MCF 10A (cell line): Measurements from ENCODE around the gene TRPC4AP. TPM values are rescaled to one million over a fixed set of nuclear protein-coding genes. Genes with fewer than 3 reads are reported as not detected.

ENCODE experiments used
- BruUV-seq: library from RNA; stranded (reverse); fragments of 400-500 nt; replicated peaks from 2 replicates; lab custom pipeline; 2021; lab: Mats Ljungman, UMichigan
- CTCF ChIA-PET: fragments of 300-600 bp; sonication (Branson Sonifier 250); formaldehyde crosslinking; extraction: SDS; loops from one replicate; lab custom pipeline; 2021; ENCODE audit warnings: antibody characterized with exemption, inconsistent platforms; lab: Yijun Ruan, JAX
- POLR2A ChIA-PET: fragments of 300-600, 350-650 bp; sonication (Branson Sonifier 250); formaldehyde crosslinking; extraction: SDS; loops from one replicate; lab custom pipeline; 2020; ENCODE audit warnings: antibody characterized with exemption, inconsistent platforms; lab: Yijun Ruan, JAX
- DNase-seq: peaks from one replicate; pipeline ENCODE4 v3.0.0-alpha.2; 2018; ENCODE audit not compliant: unreplicated experiment
- H3K27ac Mint-ChIP-seq: one replicate; pipeline ENCODE4 v1.8.0; 2022; ENCODE audit warnings: mild to moderate bottlenecking, low read depth, mixed read lengths; ENCODE audit not compliant: unreplicated experiment
- H3K27me3 Mint-ChIP-seq: one replicate; pipeline ENCODE4 v1.8.0; 2022; ENCODE audit warnings: mixed read lengths; ENCODE audit not compliant: insufficient read depth, unreplicated experiment
- H3K36me3 Mint-ChIP-seq: one replicate; pipeline ENCODE4 v1.8.0; 2022; ENCODE audit warnings: mild to moderate bottlenecking, moderate library complexity, mixed read lengths; ENCODE audit not compliant: insufficient read depth, unreplicated experiment
- H3K4me1 Mint-ChIP-seq: one replicate; pipeline ENCODE4 v1.8.0; 2022; ENCODE audit warnings: mixed read lengths; ENCODE audit not compliant: insufficient read depth, unreplicated experiment
- H3K4me3 Mint-ChIP-seq: one replicate; pipeline ENCODE4 v1.8.0; 2022; ENCODE audit warnings: mild to moderate bottlenecking, moderate library complexity, mixed read lengths; ENCODE audit not compliant: unreplicated experiment
- H3K9me3 Mint-ChIP-seq: one replicate; pipeline ENCODE4 v1.8.0; 2022; ENCODE audit warnings: mixed read lengths; ENCODE audit not compliant: unreplicated experiment
- CTCF ChIP-seq: fragments of 200-600 bp; IDR thresholded peaks from one replicate; pipeline ENCODE4 v1.8.0; 2022; ENCODE audit warnings: antibody characterized with exemption, mild to moderate bottlenecking; ENCODE audit not compliant: unreplicated experiment
- intact Hi-C: fragments of 100-400 bp; cut with micrococcal nuclease; formaldehyde crosslinking; loops from 2 replicates; pipeline ENCODE4 v1.14.1; 2022
- total RNA-seq: library from RNA; stranded (reverse); gene quantifications from 2 replicates; pipeline ENCODE4 v1.2.3, GENCODE V29; 2022

TRPC4AP gene
- total RNA-seq, 1 experiment from 2014 or later, result 51.8 TPM

DNA sequence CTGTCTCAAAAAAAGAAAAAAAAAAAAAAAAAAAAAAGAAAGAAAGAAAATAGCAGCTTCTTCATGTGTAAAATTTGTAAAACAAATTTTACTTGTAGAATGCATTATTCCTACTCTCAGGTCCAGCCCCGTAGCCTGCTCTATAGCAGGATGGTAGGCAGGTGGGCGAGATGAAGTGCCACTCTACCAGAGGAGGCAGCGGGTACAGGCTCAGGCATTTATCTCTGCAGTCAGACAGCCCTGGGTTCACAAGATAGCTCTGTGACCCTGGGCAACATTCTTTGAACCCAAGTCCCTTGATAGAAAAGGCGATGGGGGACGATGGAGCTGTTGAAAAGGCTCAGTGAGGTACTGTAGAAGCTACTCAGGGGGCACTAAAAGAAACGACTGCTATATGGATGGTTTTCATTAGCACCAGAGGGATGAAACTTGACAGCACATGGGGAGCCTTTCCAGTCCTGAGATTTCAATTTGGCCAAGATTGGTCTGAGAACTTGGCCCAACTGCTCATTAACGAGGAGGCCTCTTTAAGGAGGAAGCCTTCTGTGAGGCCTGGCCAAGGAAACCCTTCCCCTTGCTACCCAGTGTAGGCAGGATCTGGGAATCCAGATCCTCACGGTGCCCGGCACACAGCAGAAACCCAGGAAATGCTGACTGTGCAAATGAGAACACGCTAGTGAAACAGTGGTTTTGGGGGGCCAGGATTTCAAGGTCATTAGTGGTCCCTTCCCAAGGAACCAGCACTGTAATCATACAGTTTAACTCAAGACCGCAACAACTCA lies 73.8 kb downstream of the TRPC4AP start:
- Mint-ChIP-seq H3K4me1 (peaks cover 5% of the 10 kb centered on the region), H3K36me3 (peaks cover 59% of the 10 kb centered on the region)
- CTCF ChIA-PET, result interaction anchor here (0.5 to 1.1 kb wide), 4 partner anchors 36 to 867 kb away, joined by 3 to 6 read pairs (median 4); no protein-coding TSS in a partner anchor

DNA sequence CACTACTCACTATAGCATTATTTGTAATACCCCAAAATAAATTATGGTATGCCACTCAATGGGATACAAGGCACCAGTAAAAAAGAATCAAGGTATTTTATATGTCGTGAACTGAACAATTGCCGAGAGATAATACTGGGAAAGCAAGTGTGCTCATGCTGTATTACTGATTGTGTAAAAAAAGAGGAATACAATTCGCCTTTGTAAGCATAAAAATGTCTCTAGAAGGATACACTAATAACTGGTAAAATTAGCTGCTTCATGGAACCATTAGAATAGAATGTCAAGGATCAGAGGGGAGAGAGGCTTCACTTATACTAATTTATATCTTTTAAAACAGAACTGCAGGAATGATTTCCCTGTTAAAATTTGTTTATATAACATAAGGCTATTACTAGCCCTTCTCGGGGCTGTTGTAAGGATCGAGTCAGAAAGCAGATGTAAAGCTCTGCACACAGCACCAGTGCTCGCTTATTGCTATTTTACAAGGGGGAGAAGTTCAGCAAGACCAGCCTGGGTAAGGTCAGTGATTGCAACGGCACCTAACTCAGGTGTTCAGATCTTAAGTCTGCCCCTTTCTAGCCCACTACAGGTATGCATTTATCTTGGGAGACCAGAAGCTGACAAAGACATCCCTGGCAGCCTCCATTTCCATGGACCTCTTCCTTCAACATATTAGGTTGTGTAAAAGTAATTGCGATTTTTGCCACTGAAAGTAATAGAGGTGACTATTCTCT lies 75.3 kb downstream of the TRPC4AP start:
- Mint-ChIP-seq H3K27ac (no peak overlapping the region), H3K27me3 (no peaks in the 10 kb centered on the region), H3K9me3 (no peaks in the 10 kb centered on the region), H3K4me3 (no peak overlapping the region), H3K36me3 (peaks cover 61% of the 10 kb centered on the region), H3K4me1 (peaks cover 5% of the 10 kb centered on the region)
- DNase-seq, result no peak
- ChIA-PET POLR2A (interaction anchor here (1.6 kb wide), 1 partner anchor 16 kb away, joined by 4 read pairs; no protein-coding TSS in a partner anchor), CTCF (interaction anchor here (0.6 to 1.1 kb wide), 3 partner anchors 9 to 63 kb away, joined by 3 to 6 read pairs (median 3); no protein-coding TSS in a partner anchor)
- TF ChIP-seq CTCF, result no peak
- BruUV-seq, result no TSS peak
- intact Hi-C loops, result no loop called here

More for the DNA sequence above, 73.8 kb downstream of the TRPC4AP start:
- no peak overlapping the region for H3K4me3 Mint-ChIP-seq
- no peak for TF ChIP-seq CTCF
- DNase-seq, result no peak
- no peaks in the 10 kb centered on the region for H3K9me3 Mint-ChIP-seq
- no TSS peak for BruUV-seq
- no peak overlapping the region for H3K27ac Mint-ChIP-seq
- intact Hi-C loops, result no loop called here
- H3K27me3 Mint-ChIP-seq, result no peaks in the 10 kb centered on the region
- POLR2A ChIA-PET, result interaction anchor here (0.8 kb wide), 1 partner anchor 19 kb away, joined by 3 read pairs; no protein-coding TSS in a partner anchor

- Mint-ChIP-seq H3K4me3 (no peak overlapping the region), H3K27ac (no peak overlapping the region), H3K27me3 (no peaks in the 10 kb centered on the region), H3K36me3 (peaks cover 69% of the 10 kb centered on the region), H3K4me1 (peaks cover 5% of the 10 kb centered on the region), H3K9me3 (no peaks in the 10 kb centered on the region)
- no peak for TF ChIP-seq CTCF
- no peak for DNase-seq
- intact Hi-C loops, result no loop called here
- ChIA-PET POLR2A (interaction anchor here (0.6 kb wide), 1 partner anchor 9 kb away, joined by 3 read pairs; no protein-coding TSS in a partner anchor), CTCF (interaction anchor here (1.2 kb wide), 1 partner anchor 142 kb away, joined by 3 read pairs; no protein-coding TSS in a partner anchor)
- BruUV-seq, result no TSS peak
These were observed 76.8 kb downstream of the TRPC4AP start for GRCh38 chr20:35015863-35016193.

GRCh38 chr20:35014537-35014936 lies 78.1 kb downstream of the TRPC4AP start:
- no peak for TF ChIP-seq CTCF
- no peaks in the 10 kb centered on the region for H3K9me3 Mint-ChIP-seq
- no peak overlapping the region for H3K4me3 Mint-ChIP-seq
- no peaks in the 10 kb centered on the region for H3K27me3 Mint-ChIP-seq
- BruUV-seq, result no TSS peak
- no peaks in the 10 kb centered on the region for H3K4me1 Mint-ChIP-seq
- ChIA-PET POLR2A (interaction anchor here (0.9 to 1.2 kb wide), 2 partner anchors 10 to 12 kb away, joined by 3 read pairs; no protein-coding TSS in a partner anchor), CTCF (interaction anchor here (0.7 kb wide), 1 partner anchor 181 kb away, joined by 3 read pairs; no protein-coding TSS in a partner anchor)
- peaks cover 71% of the 10 kb centered on the region for H3K36me3 Mint-ChIP-seq
- H3K27ac Mint-ChIP-seq, result no peak overlapping the region
- DNase-seq, result no peak
- intact Hi-C loops, result no loop called here
